ENCODE measurements around the gene CDC20. TPM values are rescaled to one million over a fixed set of nuclear protein-coding genes. Genes with fewer than 3 reads are reported as not detected.

CDC20 gene
- total and polyA plus RNA-seq, 2 donors (not counting 1 experiment from before 2014, with no cell fraction given): 16.7 to 24.1 TPM

DNA sequence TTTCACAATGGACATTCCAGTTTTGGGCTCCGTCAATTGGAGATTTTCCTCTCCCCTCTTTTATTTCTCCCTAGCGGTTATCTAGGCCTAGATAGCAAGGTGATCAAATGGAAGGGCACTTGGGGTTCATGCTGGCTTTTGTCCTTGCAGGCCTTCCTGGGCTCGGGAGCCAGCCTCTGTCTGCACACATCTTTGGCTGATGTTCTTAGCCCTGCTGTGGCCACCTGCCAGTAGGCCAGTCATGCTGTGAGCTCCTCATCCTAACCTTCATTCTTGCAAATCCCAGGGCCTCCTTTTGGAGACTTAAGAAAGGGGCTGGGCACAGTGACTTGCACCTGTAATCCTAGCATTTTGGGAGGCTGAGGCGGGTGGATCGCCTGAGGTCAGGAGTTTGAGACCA is 44.5 kb upstream of the CDC20 start:
- Histone ChIP-seq H3K36me3 (ENCODE audit: control insufficient read depth, insufficient read depth, low read length) (no peaks in the 10 kb centered on the region), H3K79me2 (ENCODE audit: control insufficient read depth, insufficient read depth, low read length) (no peaks in the 10 kb centered on the region), H3K27me3 (ENCODE audit: control insufficient read depth, insufficient read depth, low read length) (no peaks in the 10 kb centered on the region), H3K4me1 (ENCODE audit: control insufficient read depth, extremely low read depth, insufficient read depth, low read length) (no peaks in the 10 kb centered on the region), H3K4me3 (replicated peaks in 1 of 4; ENCODE audit: control extremely low read depth in 1 of 4, insufficient read depth in 1 of 4, low read depth in 3 of 4, low read length in 4 of 4) (no peak overlapping the region), H3K27ac (ENCODE audit: insufficient read depth, low read length) (no peak overlapping the region), H4K20me1 (ENCODE audit: control insufficient read depth, extremely low read depth, insufficient read depth, low read length) (no peaks in the 10 kb centered on the region), H3K9ac (ENCODE audit: insufficient read depth, low read length) (no peak overlapping the region), H3K4me2 (ENCODE audit: extremely low read depth, insufficient read depth, low read length) (no peak overlapping the region), H2AFZ (ENCODE audit: low read length) (no peak overlapping the region), H3K9me3 (ENCODE audit: control insufficient read depth, insufficient read depth, low read depth, low read length) (no peaks in the 10 kb centered on the region)
- no peak for TF ChIP-seq EZH2 (IDR thresholded peaks at IDR 0.05; ENCODE audit: low read length, missing control alignments)
- no peak for DNase-seq (ENCODE audit: low read depth in 2 of 2)

DNA sequence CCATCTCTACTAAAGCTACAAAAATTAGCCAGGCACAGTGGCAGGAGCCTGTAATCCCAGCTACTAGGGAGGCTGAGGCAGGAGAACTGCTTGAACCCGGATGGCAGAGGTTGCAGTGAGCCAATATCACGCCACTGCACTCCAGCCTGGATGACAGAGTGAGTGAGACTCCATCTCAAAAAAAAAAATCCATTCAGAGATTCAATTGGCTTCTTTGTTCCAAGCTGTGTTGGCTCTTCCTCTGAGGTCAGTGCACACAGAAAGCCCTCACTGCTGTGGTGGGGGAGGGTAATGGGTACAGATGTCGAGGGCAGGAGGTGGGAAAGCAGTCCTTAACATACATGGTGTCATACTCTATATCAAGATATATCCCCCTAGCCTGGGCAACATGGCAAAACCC is 43.3 kb upstream of the CDC20 start:
- TF ChIP-seq EZH2 (IDR thresholded peaks at IDR 0.05; ENCODE audit: low read length, missing control alignments): no peak
- TF ChIP-seq, protein P1, sequence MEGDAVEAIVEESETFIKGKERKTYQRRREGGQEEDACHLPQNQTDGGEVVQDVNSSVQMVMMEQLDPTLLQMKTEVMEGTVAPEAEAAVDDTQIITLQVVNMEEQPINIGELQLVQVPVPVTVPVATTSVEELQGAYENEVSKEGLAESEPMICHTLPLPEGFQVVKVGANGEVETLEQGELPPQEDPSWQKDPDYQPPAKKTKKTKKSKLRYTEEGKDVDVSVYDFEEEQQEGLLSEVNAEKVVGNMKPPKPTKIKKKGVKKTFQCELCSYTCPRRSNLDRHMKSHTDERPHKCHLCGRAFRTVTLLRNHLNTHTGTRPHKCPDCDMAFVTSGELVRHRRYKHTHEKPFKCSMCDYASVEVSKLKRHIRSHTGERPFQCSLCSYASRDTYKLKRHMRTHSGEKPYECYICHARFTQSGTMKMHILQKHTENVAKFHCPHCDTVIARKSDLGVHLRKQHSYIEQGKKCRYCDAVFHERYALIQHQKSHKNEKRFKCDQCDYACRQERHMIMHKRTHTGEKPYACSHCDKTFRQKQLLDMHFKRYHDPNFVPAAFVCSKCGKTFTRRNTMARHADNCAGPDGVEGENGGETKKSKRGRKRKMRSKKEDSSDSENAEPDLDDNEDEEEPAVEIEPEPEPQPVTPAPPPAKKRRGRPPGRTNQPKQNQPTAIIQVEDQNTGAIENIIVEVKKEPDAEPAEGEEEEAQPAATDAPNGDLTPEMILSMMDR (conservative IDR thresholded peaks at IDR 0.05 in 1 of 2, IDR thresholded peaks at IDR 0.05 in 1 of 2; ENCODE audit: low read depth in 1 of 2, low read length in 2 of 2): no peak
- Histone ChIP-seq H2AFZ (ENCODE audit: low read length) (no peak overlapping the region), H3K4me2 (ENCODE audit: extremely low read depth, insufficient read depth, low read length) (no peak overlapping the region), H3K9ac (ENCODE audit: insufficient read depth, low read length) (no peak overlapping the region), H3K27me3 (ENCODE audit: control insufficient read depth, insufficient read depth, low read length) (no peaks in the 10 kb centered on the region), H3K27ac (ENCODE audit: insufficient read depth, low read length) (no peak overlapping the region), H3K9me3 (ENCODE audit: control insufficient read depth, insufficient read depth, low read depth, low read length) (no peaks in the 10 kb centered on the region), H3K36me3 (ENCODE audit: control insufficient read depth, insufficient read depth, low read length) (no peaks in the 10 kb centered on the region), H3K79me2 (ENCODE audit: control insufficient read depth, insufficient read depth, low read length) (no peaks in the 10 kb centered on the region), H3K4me1 (ENCODE audit: control insufficient read depth, extremely low read depth, insufficient read depth, low read length) (no peaks in the 10 kb centered on the region), H3K4me3 (replicated peaks in 1 of 4; ENCODE audit: control extremely low read depth in 1 of 4, insufficient read depth in 1 of 4, low read depth in 3 of 4, low read length in 4 of 4) (no peak overlapping the region), H4K20me1 (ENCODE audit: control insufficient read depth, extremely low read depth, insufficient read depth, low read length) (no peaks in the 10 kb centered on the region)
- DNase-seq (ENCODE audit: low read depth in 2 of 2): no peak

DNA sequence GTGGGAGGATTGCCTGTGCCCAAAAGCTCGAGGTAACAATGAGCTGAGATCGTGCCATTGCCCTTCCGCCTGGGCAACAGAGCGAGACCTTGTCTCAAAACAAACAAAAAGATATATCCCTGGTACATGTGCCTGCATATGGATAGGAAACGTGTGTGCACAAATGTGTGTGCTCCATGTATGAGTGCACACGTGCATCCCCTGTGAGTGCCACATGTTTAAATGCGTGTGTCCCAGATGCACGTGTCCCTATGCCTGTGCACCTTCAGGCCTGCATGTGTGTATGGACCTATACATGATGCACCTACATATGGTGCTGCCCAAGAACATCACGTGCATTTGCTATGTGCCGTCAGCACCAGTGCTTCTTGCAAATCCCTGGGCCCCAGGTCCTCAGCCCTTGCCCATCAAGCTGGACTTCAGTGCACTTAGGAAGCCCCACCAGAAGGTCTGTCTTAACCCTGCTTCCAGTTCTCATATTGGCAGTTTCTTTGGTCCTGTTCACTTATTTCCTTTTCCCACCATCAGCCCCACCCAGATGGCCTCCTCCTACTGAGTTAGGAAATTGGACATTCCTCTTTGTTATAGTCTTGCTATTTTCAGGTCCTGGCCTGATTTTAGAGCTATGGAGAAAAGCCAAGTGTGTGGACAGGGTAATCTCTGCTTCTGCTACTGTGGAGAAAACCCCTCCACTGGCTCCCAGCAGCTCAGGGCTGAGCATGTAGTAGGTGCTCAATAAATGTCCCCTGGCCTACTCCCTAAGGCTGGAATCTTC is 42.6 kb upstream of the CDC20 start:
- H3K79me2 ChIP-seq (ENCODE audit: control insufficient read depth, insufficient read depth, low read length): no peaks in the 10 kb centered on the region
- TF ChIP-seq, protein P1 (conservative IDR thresholded peaks at IDR 0.05 in 1 of 2, IDR thresholded peaks at IDR 0.05 in 1 of 2; ENCODE audit: low read depth in 1 of 2, low read length in 2 of 2): no peak
- no peak for TF ChIP-seq EZH2 (IDR thresholded peaks at IDR 0.05; ENCODE audit: low read length, missing control alignments)
- no peaks in the 10 kb centered on the region for H3K4me1 ChIP-seq (ENCODE audit: control insufficient read depth, extremely low read depth, insufficient read depth, low read length)
- no peak overlapping the region for H3K4me2 ChIP-seq (ENCODE audit: extremely low read depth, insufficient read depth, low read length)
- no peaks in the 10 kb centered on the region for H3K36me3 ChIP-seq (ENCODE audit: control insufficient read depth, insufficient read depth, low read length)
- no peaks in the 10 kb centered on the region for H3K9me3 ChIP-seq (ENCODE audit: control insufficient read depth, insufficient read depth, low read depth, low read length)
- H4K20me1 ChIP-seq (ENCODE audit: control insufficient read depth, extremely low read depth, insufficient read depth, low read length): no peaks in the 10 kb centered on the region
- no peak overlapping the region for H3K9ac ChIP-seq (ENCODE audit: insufficient read depth, low read length)
- no peak overlapping the region for H3K27ac ChIP-seq (ENCODE audit: insufficient read depth, low read length)
- H2AFZ ChIP-seq (ENCODE audit: low read length): no peak overlapping the region
- H3K27me3 ChIP-seq (ENCODE audit: control insufficient read depth, insufficient read depth, low read length): no peaks in the 10 kb centered on the region
- peak in 1 of 2 donors; percentile 13 for DNase-seq (ENCODE audit: low read depth in 2 of 2)
- no peak overlapping the region for H3K4me3 ChIP-seq (replicated peaks in 1 of 4; ENCODE audit: control extremely low read depth in 1 of 4, insufficient read depth in 1 of 4, low read depth in 3 of 4, low read length in 4 of 4)

Measured in fibroblast of lung (primary cell).